ENCODE results near the gene OR2Z1. TPM values are rescaled to one million over a fixed set of nuclear protein-coding genes. Genes with fewer than 3 reads are reported as not detected.

Gene OR2Z1
- polyA plus RNA-seq, 1 donor (not counting 4 experiments of a cell fraction or from before 2014, with no cell fraction given): not detected

DNA sequence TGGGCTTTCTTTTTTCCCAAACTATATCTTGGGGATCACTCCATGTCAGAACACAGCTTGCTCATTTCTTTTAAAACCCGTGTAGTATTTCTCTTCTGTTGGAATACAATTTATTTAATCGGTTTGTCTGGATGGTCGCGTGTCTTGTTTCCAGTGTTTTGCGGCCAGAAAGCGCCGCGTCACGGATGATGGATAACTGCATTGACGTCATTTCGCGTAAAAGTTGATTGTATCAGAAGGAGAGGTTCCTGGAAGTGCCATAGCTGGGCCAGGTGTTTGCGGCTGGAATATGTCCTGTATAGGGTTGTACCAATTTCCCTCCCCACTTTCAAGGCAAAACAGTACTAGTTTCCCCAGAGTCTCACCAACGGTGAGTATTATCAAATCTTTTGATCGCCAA lies 32.5 kb upstream of the OR2Z1 start:
- no peaks in the 10 kb centered on the region for H3K79me2 ChIP-seq (ENCODE audit: control insufficient read depth, insufficient read depth, low read length)
- H3K4me2 ChIP-seq (ENCODE audit: control insufficient read depth, extremely low read depth, insufficient read depth, low read depth, low read length): no peak overlapping the region
- no peak overlapping the region for H2AFZ ChIP-seq (ENCODE audit: control insufficient read depth, low read length)
- no peak overlapping the region for H3K27ac ChIP-seq (ENCODE audit: control insufficient read depth, insufficient read depth, low read length)
- H3K9me1 ChIP-seq (ENCODE audit: control insufficient read depth, extremely low read depth, insufficient read depth, low read length): no peaks in the 10 kb centered on the region
- no peaks in the 10 kb centered on the region for H3K36me3 ChIP-seq (ENCODE audit: control insufficient read depth in 2 of 2, extremely low read depth in 1 of 2, insufficient read depth in 2 of 2, low read length in 2 of 2)
- no peaks in the 10 kb centered on the region for H4K20me1 ChIP-seq (ENCODE audit: control insufficient read depth, extremely low read depth, insufficient read depth, low read length)
- no peaks in the 10 kb centered on the region for H3K4me1 ChIP-seq (ENCODE audit: control insufficient read depth, extremely low read depth, insufficient read depth, low read length)
- no peaks in the 10 kb centered on the region for H3K27me3 ChIP-seq (ENCODE audit: control insufficient read depth, extremely low read depth, insufficient read depth, low read length)
- TF ChIP-seq EZH2 (IDR thresholded peaks at IDR 0.05; ENCODE audit: low read length): no peak
- TF ChIP-seq, protein P1, sequence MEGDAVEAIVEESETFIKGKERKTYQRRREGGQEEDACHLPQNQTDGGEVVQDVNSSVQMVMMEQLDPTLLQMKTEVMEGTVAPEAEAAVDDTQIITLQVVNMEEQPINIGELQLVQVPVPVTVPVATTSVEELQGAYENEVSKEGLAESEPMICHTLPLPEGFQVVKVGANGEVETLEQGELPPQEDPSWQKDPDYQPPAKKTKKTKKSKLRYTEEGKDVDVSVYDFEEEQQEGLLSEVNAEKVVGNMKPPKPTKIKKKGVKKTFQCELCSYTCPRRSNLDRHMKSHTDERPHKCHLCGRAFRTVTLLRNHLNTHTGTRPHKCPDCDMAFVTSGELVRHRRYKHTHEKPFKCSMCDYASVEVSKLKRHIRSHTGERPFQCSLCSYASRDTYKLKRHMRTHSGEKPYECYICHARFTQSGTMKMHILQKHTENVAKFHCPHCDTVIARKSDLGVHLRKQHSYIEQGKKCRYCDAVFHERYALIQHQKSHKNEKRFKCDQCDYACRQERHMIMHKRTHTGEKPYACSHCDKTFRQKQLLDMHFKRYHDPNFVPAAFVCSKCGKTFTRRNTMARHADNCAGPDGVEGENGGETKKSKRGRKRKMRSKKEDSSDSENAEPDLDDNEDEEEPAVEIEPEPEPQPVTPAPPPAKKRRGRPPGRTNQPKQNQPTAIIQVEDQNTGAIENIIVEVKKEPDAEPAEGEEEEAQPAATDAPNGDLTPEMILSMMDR (optimal IDR thresholded peaks at IDR 0.05 in 1 of 3, IDR thresholded peaks at IDR 0.05 in 1 of 3, conservative IDR thresholded peaks at IDR 0.05 in 1 of 3; ENCODE audit: extremely low read depth in 1 of 3, insufficient read depth in 2 of 3, low read length in 3 of 3): no peak
- FAIRE-seq (no peak), DNase-seq (ENCODE audit: low read depth, low spot score) (no peak)
- no peak overlapping the region for H3K4me3 ChIP-seq (ENCODE audit: control insufficient read depth in 2 of 3, extremely low read depth in 1 of 3, insufficient read depth in 2 of 3, low read depth in 1 of 3, low read length in 3 of 3)
- H3K9ac ChIP-seq (ENCODE audit: control insufficient read depth, extremely low read depth, insufficient read depth, low read length): no peak overlapping the region
- dilution Hi-C loops (cut with MboI; ENCODE audit: extremely low pct_ligation_motif_present, low sequenced_read_pairs): no loop called here
- H3K9me3 ChIP-seq (ENCODE audit: control insufficient read depth, low read depth, low read length): no peaks in the 10 kb centered on the region

DNA sequence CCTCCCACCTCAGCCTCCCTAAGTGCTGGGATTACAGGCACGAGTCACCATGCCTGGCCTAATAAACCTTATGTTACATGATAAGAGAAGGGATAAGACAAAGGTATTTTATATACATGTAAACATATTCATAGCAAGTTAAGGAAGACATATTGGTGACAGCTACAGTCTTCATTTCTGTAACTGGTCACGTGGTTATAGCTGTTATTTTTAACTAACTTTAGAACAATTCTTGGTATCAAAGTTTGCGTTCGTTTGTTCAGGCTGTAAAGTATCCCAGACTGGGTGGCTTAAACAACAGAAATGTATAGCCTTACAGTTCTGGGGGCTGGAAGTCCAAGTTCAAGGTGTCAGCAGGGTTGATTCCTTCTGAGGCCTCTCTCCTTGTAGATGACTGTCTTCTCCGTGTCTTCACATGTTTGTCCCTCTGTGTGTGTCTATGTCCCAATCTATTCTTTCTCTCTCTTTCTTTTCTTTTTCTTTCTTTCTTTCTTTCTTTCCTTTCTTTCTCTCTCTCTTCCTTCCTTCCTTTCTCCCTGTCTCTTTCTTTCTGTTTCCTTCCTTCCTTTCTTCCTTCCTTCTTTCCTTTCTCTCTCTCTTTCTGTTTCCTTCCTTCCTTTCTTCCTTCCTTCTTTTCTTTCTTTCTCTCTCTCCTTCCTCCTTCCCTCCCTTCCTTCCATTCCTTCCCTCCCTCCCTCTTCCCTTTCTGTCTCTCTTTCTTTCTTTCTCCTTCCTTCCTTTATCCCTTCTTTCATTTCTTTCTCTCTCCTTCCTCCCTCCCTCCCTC lies 30.5 kb upstream of the OR2Z1 start:
- H3K9ac ChIP-seq (ENCODE audit: control insufficient read depth, extremely low read depth, insufficient read depth, low read length): no peak overlapping the region
- DNase-seq (ENCODE audit: low read depth, low spot score) (no peak), FAIRE-seq (no peak)
- H3K36me3 ChIP-seq (ENCODE audit: control insufficient read depth in 2 of 2, extremely low read depth in 1 of 2, insufficient read depth in 2 of 2, low read length in 2 of 2): no peaks in the 10 kb centered on the region
- no peaks in the 10 kb centered on the region for H3K9me1 ChIP-seq (ENCODE audit: control insufficient read depth, extremely low read depth, insufficient read depth, low read length)
- no peak overlapping the region for H2AFZ ChIP-seq (ENCODE audit: control insufficient read depth, low read length)
- TF ChIP-seq EZH2 (IDR thresholded peaks at IDR 0.05; ENCODE audit: low read length): no peak
- TF ChIP-seq, protein P1 (optimal IDR thresholded peaks at IDR 0.05 in 1 of 3, IDR thresholded peaks at IDR 0.05 in 1 of 3, conservative IDR thresholded peaks at IDR 0.05 in 1 of 3; ENCODE audit: extremely low read depth in 1 of 3, insufficient read depth in 2 of 3, low read length in 3 of 3): no peak
- dilution Hi-C loops (cut with MboI; ENCODE audit: extremely low pct_ligation_motif_present, low sequenced_read_pairs): no loop called here
- no peak overlapping the region for H3K4me2 ChIP-seq (ENCODE audit: control insufficient read depth, extremely low read depth, insufficient read depth, low read depth, low read length)
- H3K4me1 ChIP-seq (ENCODE audit: control insufficient read depth, extremely low read depth, insufficient read depth, low read length): no peaks in the 10 kb centered on the region
- H3K27me3 ChIP-seq (ENCODE audit: control insufficient read depth, extremely low read depth, insufficient read depth, low read length): no peaks in the 10 kb centered on the region
- H3K9me3 ChIP-seq (ENCODE audit: control insufficient read depth, low read depth, low read length): peaks cover 3% of the 10 kb centered on the region
- no peaks in the 10 kb centered on the region for H4K20me1 ChIP-seq (ENCODE audit: control insufficient read depth, extremely low read depth, insufficient read depth, low read length)
- H3K4me3 ChIP-seq (ENCODE audit: control insufficient read depth in 2 of 3, extremely low read depth in 1 of 3, insufficient read depth in 2 of 3, low read depth in 1 of 3, low read length in 3 of 3): no peak overlapping the region
- H3K79me2 ChIP-seq (ENCODE audit: control insufficient read depth, insufficient read depth, low read length): no peaks in the 10 kb centered on the region
- H3K27ac ChIP-seq (ENCODE audit: control insufficient read depth, insufficient read depth, low read length): no peak overlapping the region

Data from keratinocyte (primary cell).